Calu3 (cell line): ENCODE measurements around the gene DNAJC15. TPM values are rescaled to one million over a fixed set of nuclear protein-coding genes. Genes with fewer than 3 reads are reported as not detected.
"Not testable (repeated sequence)": the region's sequence is repeated elsewhere in the genome, so short reads cannot be mapped to it uniquely, and the experiment has no call there.

Experiments
- BruUV-seq: library from RNA; stranded (reverse); fragments of 400-500 nt; replicated peaks from 2 replicates; lab custom pipeline; 2021; lab: Mats Ljungman, UMichigan
- CTCF ChIA-PET: fragments of 300-600 bp; sonication (Branson Sonifier 250); formaldehyde crosslinking; loops from one replicate; lab custom pipeline; 2022; ENCODE audit warnings: antibody characterized with exemption; lab: Charles Lee
- DNase-seq: peaks from one replicate; pipeline ENCODE4 v3.0.0; 2022
- H3K27ac Mint-ChIP-seq: one replicate; pipeline ENCODE4 v1.8.0; 2022; ENCODE audit warnings: mixed read lengths; ENCODE audit not compliant: unreplicated experiment
- H3K27me3 Mint-ChIP-seq: one replicate; pipeline ENCODE4 v1.8.0; 2022; ENCODE audit warnings: mixed read lengths; ENCODE audit not compliant: unreplicated experiment
- H3K36me3 Mint-ChIP-seq: one replicate; pipeline ENCODE4 v1.8.0; 2022; ENCODE audit warnings: mild to moderate bottlenecking, moderate library complexity, mixed read lengths; ENCODE audit not compliant: insufficient read depth, unreplicated experiment
- H3K4me1 Mint-ChIP-seq: one replicate; pipeline ENCODE4 v1.8.0; 2022; ENCODE audit warnings: mild to moderate bottlenecking, low read depth, mixed read lengths; ENCODE audit not compliant: unreplicated experiment
- H3K4me3 Mint-ChIP-seq: one replicate; pipeline ENCODE4 v1.8.0; 2022; ENCODE audit warnings: mild to moderate bottlenecking, low read depth, moderate library complexity, mixed read lengths; ENCODE audit not compliant: unreplicated experiment
- H3K9me3 Mint-ChIP-seq: one replicate; pipeline ENCODE4 v1.8.0; 2022; ENCODE audit warnings: low read depth, mixed read lengths; ENCODE audit not compliant: unreplicated experiment
- intact Hi-C: fragments of 100-400 bp; cut with micrococcal nuclease; formaldehyde crosslinking; loops from one replicate; pipeline ENCODE4 v1.10.0; 2022; ENCODE audit not compliant: unreplicated experiment
- total RNA-seq: library from RNA; stranded (reverse); gene quantifications from 2 replicates; pipeline ENCODE4 v1.2.3, GENCODE V29; 2022
- TF ChIP-seq, protein P1 (sequence below): fragments of 200-600 bp; IDR thresholded peaks from one replicate; pipeline ENCODE4 v1.8.0; 2022; ENCODE audit warnings: antibody characterized with exemption; ENCODE audit not compliant: unreplicated experiment

The DNAJC15 gene
- total RNA-seq, 1 experiment from 2014 or later, result 13.1 TPM

DNA sequence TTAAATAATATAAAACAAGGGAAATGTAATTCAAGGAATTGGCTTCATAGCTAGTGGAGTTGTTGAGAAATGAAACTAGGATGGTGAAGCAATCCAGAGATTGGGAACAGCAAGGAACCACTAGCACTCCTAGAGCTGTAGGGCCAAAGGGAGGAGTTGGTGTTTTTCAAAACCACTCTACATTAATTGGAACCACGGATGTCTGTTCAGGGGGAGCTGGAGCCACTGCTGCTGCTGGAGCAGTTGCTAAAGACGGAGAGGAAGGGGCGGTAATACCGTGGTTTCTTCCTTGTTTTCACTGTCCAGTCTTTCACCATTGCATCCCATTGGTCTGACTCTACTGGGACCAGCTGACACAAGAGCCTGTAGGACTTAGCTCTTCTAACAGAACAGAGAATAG, 8.5 kb downstream of the DNAJC15 start:
- no peak for DNase-seq
- intact Hi-C loops, result no loop called here
- Mint-ChIP-seq H3K36me3 (no peaks in the 10 kb centered on the region), H3K4me3 (no peak overlapping the region), H3K9me3 (peaks cover 2% of the 10 kb centered on the region), H3K4me1 (no peaks in the 10 kb centered on the region), H3K27me3 (no peaks in the 10 kb centered on the region), H3K27ac (no peak overlapping the region)
- TF ChIP-seq, protein P1, sequence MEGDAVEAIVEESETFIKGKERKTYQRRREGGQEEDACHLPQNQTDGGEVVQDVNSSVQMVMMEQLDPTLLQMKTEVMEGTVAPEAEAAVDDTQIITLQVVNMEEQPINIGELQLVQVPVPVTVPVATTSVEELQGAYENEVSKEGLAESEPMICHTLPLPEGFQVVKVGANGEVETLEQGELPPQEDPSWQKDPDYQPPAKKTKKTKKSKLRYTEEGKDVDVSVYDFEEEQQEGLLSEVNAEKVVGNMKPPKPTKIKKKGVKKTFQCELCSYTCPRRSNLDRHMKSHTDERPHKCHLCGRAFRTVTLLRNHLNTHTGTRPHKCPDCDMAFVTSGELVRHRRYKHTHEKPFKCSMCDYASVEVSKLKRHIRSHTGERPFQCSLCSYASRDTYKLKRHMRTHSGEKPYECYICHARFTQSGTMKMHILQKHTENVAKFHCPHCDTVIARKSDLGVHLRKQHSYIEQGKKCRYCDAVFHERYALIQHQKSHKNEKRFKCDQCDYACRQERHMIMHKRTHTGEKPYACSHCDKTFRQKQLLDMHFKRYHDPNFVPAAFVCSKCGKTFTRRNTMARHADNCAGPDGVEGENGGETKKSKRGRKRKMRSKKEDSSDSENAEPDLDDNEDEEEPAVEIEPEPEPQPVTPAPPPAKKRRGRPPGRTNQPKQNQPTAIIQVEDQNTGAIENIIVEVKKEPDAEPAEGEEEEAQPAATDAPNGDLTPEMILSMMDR, result no peak
- no TSS peak for BruUV-seq
- CTCF ChIA-PET, result no interaction called here

DNA sequence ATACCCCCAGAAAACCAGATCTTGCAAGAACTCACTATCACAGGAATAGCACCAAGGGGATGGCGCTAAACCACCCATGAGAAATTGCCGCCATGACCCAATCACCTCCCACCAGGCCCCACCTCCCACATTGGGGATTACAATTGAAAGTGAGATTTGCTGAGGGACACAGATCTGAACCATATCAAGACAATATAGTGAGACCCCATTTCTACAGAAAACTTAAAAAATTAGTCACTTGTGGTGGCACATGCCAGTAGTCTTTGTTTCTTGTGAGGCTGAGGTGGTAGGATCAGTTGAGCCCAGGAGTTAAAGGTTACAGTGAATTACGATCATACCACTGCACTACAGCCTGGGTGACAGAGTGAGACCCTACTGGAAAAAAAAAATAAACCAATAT, 9.7 kb downstream of the DNAJC15 start:
- H3K27me3 Mint-ChIP-seq, result no peaks in the 10 kb centered on the region
- H3K9me3 Mint-ChIP-seq, result peaks cover 2% of the 10 kb centered on the region
- no peaks in the 10 kb centered on the region for H3K36me3 Mint-ChIP-seq
- intact Hi-C loops, result no loop called here
- no peak overlapping the region for H3K4me3 Mint-ChIP-seq
- no peaks in the 10 kb centered on the region for H3K4me1 Mint-ChIP-seq
- CTCF ChIA-PET, result no interaction called here
- H3K27ac Mint-ChIP-seq, result no peak overlapping the region
- TF ChIP-seq, protein P1, result no peak
- no peak for DNase-seq
- BruUV-seq, result no TSS peak

DNA sequence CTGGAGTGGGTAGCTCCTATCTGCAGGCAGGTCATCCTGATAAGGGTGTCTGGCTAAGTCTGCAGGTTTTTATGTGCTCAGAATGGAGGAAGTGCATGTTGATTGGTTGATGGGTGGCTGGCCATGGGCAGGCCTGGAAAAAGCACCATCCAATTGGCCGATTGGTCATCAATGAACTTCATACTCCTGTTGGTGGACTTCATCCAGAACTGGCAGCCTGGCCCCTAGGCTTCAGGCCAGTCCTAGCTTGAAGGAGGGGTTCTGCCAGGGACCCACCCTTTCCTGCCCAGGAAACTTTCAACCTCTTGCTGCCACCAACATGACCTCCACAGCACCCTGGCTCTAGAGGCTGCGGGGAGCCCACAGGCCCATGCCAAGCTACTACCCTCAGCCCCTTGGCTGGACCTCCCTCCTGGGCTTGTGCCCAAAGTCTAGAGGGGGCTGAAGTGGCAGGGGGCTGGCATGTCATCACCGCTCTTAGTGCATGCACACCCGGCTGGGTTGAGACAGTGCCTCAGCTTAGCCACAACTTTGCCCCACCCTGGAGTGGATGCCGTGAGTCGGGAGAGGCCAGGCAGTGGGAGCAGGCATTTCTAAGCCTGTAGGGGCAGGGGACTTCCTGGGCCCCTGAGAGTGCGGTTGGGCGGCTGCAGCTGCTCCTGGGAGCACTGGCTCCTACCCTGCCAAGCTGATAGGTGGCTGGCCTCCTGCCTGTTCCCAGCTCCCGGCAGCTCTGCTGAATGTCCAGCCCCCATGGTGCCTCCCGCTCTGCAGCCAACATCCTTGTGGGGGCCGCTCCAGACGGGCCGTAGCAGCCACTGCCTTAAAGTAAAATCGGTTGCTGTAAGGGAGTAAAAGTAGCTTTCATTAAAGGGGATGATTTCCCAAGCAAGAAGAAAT, 13.2 kb downstream of the DNAJC15 start:
- peaks cover 2% of the 10 kb centered on the region for H3K9me3 Mint-ChIP-seq
- CTCF ChIA-PET, result no interaction called here
- TF ChIP-seq, protein P1, result no peak
- H3K27me3 Mint-ChIP-seq, result no peaks in the 10 kb centered on the region
- BruUV-seq, result no TSS peak
- H3K4me3 Mint-ChIP-seq, result no peak overlapping the region
- no peak for DNase-seq
- intact Hi-C loops, result no loop called here
- H3K4me1 Mint-ChIP-seq, result peaks cover 19% of the 10 kb centered on the region
- peaks cover 4% of the 10 kb centered on the region for H3K36me3 Mint-ChIP-seq
- no peak overlapping the region for H3K27ac Mint-ChIP-seq

DNA sequence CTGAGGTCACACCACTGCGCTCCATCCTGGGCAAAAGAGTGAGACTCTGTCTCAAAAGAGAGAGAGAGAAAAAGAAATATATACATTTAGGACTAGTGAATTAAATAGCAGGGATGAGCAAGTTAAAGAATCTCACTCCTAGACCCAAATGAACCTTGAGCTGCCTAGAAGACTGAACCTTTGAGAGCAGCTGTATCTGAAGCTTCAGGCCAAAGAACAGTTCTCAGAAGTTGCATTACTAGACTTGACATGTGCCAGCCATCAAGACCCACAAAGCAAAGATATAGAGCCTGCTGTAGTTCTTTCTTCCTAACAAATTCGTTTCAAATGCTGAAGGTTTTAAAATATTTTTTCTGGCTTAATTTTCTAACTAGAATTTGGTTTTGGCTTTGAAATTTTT, 16.6 kb downstream of the DNAJC15 start:
- Mint-ChIP-seq H3K27ac (no peak overlapping the region), H3K27me3 (no peaks in the 10 kb centered on the region), H3K4me3 (no peak overlapping the region), H3K36me3 (peaks cover 5% of the 10 kb centered on the region), H3K4me1 (peaks cover 47% of the 10 kb centered on the region), H3K9me3 (no peaks in the 10 kb centered on the region)
- no TSS peak for BruUV-seq
- DNase-seq, result no peak
- TF ChIP-seq, protein P1, result no peak
- CTCF ChIA-PET, result no interaction called here
- intact Hi-C loops, result loop anchor here (10.0 kb wide), 1 partner anchor 45 kb away; the partner anchor contains the start of gene EPSTI1

DNA sequence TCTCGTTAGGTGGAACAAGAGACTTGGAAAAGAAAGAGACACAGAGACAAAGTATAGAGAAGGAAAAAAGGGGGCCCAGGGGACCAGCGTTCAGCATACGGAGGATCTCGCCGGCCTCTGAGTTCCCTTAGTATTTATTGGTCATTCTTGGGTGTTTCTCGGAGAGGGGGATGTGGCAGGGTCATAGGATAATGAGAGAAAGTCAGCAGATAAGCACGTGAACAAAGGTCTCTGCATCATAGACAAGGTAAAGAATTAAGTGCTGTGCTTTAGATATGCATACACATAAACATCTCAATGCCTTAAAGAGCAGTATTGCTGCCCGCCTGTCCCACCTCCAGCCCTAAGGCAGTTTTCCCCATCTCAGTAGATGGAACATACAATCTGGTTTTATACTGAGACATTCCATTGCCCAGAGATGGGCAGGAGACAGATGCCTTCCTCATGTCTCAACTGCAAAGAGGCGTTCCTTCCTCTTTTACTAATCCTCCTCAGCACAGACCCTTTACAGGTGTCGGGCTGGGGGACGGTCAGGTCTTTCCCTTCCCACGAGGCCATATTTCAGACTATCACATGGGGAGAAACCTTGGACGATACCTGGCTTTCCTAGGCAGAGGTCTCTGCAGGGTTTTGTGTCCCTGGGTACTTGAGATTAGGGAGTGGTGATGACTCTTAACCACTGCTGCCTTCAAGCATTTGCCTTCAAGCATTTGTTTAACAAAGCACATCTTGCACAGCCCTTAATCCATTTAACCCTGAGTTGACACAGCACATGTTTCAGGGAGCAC, 17.4 kb downstream of the DNAJC15 start:
- H3K27me3 Mint-ChIP-seq, H3K36me3 Mint-ChIP-seq, H3K4me3 Mint-ChIP-seq, H3K9me3 Mint-ChIP-seq, H3K27ac Mint-ChIP-seq, CTCF ChIA-PET, BruUV-seq, DNase-seq: not testable (repeated sequence)
- peaks cover 53% of the 10 kb centered on the region for H3K4me1 Mint-ChIP-seq
- intact Hi-C loops, result loop anchor here (10.0 kb wide), 1 partner anchor 46 kb away; the partner anchor contains the start of gene EPSTI1
